Stimulated activated CD8-positive, alpha-beta memory T cell treated with anti-CD3 and anti-CD28 coated beads, Interleukin-7, amount 100 ng/mL, for 48 hours (primary cell): Measurements from ENCODE around the gene PTPN4.
"Not testable (repeated sequence)": the region's sequence is repeated elsewhere in the genome, so short reads cannot be mapped to it uniquely, and the experiment has no call there.

ENCODE experiments used
- DNase-seq, 2 donors: peaks; one replicate each; pipeline ENCODE4 v3.0.0-alpha.2; 2020; ENCODE audit warnings: low read depth in 1 of 2; ENCODE audit errors: extremely low read depth in 1 of 2

PTPN4 gene

GRCh38 chr2:119939915-119940314, 180.2 kb downstream of the PTPN4 start:
- no peak for DNase-seq

- DNase-seq = no peak
These were observed 181.1 kb downstream of the PTPN4 start for GRCh38 chr2:119940856-119941255.

- DNase-seq = no peak
These were observed 181.7 kb downstream of the PTPN4 start for GRCh38 chr2:119941388-119941787.

GRCh38 chr2:119941981-119942513, 182.3 kb downstream of the PTPN4 start:
- no peak for DNase-seq

- DNase-seq = no peak
These were observed 183.3 kb downstream of the PTPN4 start for GRCh38 chr2:119943058-119943457.

- no peak for DNase-seq
These were observed 187.8 kb downstream of the PTPN4 start for GRCh38 chr2:119947535-119947934.

- no peak for DNase-seq
These were observed 191.2 kb downstream of the PTPN4 start for GRCh38 chr2:119950966-119951365.

- no peak for DNase-seq
These were observed 199.0 kb downstream of the PTPN4 start for GRCh38 chr2:119958670-119959268.

- DNase-seq = no peak
These were observed 201.1 kb downstream of the PTPN4 start for GRCh38 chr2:119960821-119961220.

GRCh38 chr2:119981896-119982295, 222.2 kb downstream of the PTPN4 start:
- DNase-seq = no peak

GRCh38 chr2:119982506-119982905, 222.8 kb downstream of the PTPN4 start:
- no peak for DNase-seq

GRCh38 chr2:119983108-119983507, 223.4 kb downstream of the PTPN4 start:
- DNase-seq = no peak

GRCh38 chr2:119996148-119996547, 236.4 kb downstream of the PTPN4 start:
- DNase-seq = no peak

GRCh38 chr2:119996896-119997891, 237.5 kb downstream of the PTPN4 start:
- DNase-seq = not testable (repeated sequence)

- no peak for DNase-seq
These were observed 241.7 kb downstream of the PTPN4 start for GRCh38 chr2:120001471-120001870.

- DNase-seq = no peak
These were observed 244.5 kb downstream of the PTPN4 start for GRCh38 chr2:120004254-120004653.

GRCh38 chr2:120005834-120006521, 246.3 kb downstream of the PTPN4 start:
- DNase-seq = no peak

- DNase-seq = no peak
These were observed 248.1 kb downstream of the PTPN4 start for GRCh38 chr2:120007851-120008250.

GRCh38 chr2:120012363-120012762, 252.6 kb downstream of the PTPN4 start:
- no peak for DNase-seq

GRCh38 chr2:120012771-120013596, 253.3 kb downstream of the PTPN4 start, which contains the start of gene EPB41L5:
Gene EPB41L5, plus strand, starts transcription at chr2:120013077. Its CDS starts 6,008 bp downstream, at chr2:120019085.
- DNase-seq = peak; percentile 72 to 75
